SIG-M5 treated with dmso at 0.1 percent for 504 hours (cell line): ENCODE results near the gene PAM.
"Not testable (repeated sequence)": the region's sequence is repeated elsewhere in the genome, so short reads cannot be mapped to it uniquely, and the experiment has no call there.

ENCODE experiments used
- DNase-seq: peaks from one replicate; lab custom pipeline; 2025; ENCODE audit not compliant: unreplicated experiment; lab: John Stamatoyannopoulos, UW

PAM gene

DNA sequence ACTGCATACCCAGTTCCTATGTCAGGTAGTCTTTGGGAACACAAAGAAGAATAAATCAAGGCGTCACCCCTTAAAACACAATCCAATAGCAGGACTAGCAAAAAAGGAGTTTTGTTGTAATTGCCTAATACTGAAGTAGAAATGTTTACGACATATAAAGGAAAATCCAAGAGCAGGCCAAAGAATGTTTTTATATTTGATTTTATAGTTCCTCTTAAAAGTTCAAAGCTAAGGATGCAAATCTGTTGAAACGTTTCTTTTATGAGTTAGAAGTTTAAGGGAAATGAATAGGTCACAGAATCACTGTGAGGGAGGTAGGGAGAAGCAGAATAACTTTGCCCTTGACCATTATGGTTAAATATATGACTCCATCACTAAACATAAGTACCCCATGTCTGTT, 136.1 kb downstream of the PAM start:
- DNase-seq: no peak

DNA sequence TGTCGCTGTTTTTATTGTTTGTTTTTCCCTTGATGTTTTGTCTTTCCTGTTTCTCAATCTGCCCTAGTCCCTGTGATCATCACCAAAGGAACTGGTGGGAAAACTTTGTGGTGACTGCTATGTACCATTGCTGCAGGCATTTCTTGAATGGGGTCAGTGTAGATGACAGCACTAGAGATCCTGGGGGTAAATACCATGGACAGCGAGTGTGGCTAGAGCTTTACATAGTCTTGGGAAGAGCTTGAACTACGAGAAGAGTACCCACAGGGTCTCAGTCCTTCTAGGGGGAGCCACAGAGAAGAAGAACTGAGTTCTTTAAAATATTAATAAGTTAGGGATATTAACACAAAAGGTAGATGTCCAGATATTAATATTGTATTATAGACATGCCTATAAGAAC, 138.8 kb downstream of the PAM start:
- no peak for DNase-seq

DNA sequence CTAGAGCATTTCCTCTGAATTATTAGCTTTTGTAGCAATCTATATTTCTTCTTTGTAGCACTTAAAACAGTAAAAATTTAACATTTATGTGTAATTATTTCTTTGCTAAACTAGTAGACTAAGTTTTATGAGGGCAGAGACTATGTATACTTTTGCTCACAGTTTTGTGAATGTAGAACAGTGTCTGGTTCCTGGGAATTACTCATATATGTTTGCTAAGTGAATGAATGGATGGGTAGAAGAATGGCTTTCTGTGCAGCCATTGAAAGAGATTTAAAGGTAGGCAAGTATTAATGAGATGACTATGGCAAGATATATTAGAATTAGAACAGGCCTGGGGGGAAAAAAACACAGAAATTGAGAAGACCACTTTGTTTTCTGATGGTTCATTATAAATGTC, 140.1 kb downstream of the PAM start:
- DNase-seq: no peak

DNA sequence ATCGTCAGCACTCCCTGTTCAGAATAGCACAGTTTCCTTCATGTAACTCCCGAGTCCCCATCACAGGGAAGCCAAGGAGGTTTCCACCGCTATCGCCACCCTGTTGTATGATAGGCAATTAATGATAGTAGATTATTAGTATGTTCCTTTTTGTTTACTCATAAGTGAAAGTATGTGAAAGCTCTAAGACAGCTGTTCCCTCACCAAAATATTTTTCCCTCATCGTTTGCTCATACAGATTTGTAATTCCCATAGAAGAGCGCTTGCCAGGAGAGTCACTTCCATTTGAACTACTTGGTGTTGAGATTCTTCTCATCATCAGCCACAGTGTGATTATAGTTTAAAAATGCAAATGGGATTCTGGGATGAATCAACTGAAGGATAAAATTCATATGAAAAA, 140.9 kb downstream of the PAM start:
- DNase-seq: no peak

DNA sequence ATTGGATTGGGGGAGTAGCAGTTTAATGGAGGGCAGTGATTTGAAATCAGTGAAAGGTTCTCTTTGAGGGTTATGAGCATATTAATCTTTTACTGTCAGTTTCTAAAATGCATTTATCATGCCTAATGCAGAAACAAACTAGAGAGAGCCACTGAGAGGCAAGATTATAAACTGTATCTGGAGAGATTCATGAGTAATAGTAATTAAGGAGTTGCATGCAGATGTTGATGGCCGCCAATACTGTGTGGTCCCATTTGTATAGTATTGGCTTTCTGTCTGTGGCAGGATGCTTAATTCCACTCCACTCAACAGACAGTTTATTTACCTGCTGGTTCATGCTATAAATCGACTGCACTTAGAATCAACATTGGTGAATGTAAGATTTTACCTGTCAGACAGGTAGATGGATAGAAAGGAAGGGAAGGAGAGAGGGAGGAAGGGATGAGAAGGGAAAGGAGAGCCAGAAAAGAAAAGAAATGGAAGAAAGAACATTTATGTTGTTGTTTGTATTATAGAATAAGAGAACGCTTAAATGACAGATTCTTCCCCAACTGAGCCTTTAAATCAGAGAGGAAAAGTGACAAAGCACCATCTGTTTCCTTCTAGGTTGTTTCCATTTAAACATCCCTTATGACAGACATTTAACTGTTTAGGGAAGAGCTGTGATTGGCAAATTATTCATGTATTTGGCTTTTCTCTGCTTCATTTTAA, 146.5 kb downstream of the PAM start:
- no peak for DNase-seq

DNA sequence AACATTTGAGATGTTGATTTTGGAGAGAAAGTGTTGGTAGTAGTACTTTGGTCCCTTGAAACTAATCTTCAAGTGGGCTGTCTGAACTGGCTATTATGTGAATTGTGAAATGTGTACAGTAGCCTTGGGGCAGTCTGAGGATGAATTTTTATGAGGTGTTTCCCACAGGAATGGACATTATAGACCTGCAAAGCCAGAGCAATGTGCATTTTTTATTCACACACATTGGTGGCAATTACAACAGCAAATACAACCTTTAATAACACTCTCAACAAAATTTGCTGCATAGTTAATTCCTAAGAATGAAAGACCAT, 147.0 kb downstream of the PAM start:
- no peak for DNase-seq

DNA sequence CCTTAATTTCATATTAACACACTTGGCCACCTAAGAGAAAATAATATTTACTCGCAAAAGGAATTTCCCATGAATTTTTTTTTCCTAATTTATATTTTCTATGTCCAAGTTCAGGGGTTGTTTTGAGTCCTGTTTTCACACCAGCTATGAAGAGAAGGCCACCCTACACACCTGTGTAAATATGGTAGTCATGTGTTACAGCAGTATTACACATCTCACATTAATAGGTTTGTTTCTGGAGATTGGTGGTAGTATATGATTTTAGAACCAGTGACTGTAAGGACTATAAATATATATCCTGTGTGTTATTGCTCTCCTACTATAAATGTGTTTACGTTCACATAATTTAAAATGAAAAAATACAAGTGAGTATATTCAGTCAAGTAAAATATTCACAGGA, 147.5 kb downstream of the PAM start:
- DNase-seq: no peak

DNA sequence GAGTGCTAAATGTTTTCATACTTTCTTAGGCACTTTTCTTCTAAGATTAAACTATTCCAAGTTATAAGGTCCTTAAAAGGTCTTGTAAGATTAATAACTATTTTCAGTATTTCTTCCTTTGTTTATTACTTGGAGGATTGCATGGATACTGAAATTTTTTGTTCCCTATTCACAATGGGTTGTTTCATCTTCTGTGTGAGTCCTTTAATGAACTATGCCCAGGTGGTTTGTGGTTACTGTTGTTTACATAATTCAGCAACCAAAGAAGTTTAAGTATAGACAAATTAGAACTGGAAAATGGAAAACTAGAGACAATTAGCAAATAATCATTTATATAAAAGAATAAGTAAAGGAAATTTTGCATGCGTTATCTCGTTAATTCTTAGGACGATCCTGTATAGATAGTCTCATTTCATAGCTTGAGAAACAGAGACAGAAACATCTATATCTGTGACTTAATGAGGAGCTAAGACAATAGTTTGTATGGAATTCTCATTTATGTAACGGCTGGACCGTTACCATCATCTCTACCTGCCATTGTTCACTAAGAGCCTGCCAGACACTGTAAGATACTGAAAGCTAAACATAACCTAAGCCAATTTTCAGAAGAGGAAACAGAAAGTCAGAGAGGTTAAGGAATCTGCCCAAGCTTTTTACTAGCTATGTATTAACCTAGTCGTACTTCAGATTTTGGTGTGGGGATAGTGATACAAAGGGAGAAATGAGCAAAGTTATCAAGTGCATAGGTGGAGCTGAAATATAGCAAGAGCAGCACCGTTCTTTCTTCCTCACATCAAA, 148.2 kb downstream of the PAM start:
- no peak for DNase-seq

DNA sequence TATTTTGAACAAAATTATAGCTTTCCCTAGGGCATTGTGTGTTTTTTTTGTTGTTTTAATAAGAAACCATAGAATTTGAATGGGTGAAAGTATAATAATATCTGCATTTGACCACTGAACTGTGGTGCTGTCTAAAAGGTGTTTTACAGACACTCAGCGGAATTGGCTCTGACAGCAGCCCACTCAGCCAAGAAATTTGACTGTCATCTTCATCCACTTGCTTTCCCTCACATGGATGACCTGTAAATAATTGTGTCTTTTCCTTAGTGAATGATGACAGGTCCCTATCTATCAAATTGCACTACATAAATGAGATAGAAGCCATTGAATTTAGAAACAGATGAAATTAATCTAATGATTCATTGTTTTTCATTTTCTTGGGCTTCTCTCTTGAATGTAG, 150.0 kb downstream of the PAM start:
- no peak for DNase-seq

DNA sequence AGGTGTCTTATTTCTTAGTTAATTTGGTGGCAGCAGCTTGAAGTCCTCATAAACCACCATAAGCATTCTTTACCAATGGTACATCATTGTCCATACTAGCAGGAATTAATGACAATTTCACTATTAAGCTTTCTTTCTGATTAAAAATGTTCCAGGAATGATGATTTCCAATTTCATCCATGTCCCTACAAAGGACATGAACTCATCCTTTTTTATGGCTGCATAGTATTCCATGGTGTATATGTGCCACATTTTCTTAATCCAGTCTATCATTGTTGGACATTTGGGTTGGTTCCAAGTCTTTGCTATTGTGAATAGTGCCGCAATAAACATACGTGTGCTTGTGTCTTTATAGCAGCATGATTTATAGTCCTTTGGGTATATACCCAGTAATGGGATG, 152.0 kb downstream of the PAM start:
- not testable (repeated sequence) for DNase-seq

DNA sequence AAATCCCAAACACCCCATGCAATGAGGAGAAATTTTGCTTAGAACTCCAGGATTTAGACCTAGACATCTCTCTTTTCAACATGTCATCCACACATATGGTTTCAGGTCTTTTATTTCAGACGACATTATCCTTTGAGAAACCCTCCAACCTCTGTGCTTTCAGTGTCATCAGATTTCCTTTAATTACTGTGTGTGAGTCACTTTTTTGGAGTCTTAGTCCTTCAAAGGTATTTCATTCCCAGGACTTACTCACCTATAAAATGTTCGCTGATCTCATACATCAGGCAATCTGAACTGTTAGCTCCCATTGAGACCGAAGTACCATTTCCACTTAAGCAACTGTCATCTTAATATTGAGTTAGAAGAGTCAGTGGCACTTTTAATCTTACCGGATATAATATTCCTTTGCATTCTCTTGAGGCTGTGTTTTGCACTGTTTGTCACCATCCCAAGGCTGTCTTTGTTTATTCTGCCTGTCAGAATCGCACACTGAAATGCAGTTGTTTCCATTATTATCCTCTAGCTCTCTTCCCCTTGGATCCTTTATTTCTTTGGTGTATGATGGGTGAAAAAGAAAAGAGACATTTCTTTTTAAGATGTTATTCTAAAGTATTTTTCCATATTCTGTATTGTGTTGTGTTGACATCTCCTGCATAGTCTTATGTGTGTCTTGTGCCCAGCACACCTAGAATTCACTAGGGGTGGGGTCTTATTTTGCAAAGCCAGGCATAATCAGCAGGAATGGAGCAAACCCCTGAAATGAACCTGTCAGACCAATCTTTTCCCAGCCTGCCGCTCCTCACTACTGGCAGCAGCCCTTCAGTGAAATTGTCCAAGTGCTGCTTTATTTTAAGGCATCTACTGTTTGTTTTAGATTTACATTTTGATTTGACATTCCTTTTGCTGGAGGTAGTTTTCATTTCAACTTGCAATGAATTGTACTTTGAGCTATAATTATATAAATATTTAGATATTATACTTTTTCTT, 155.4 kb downstream of the PAM start:
- no peak for DNase-seq

DNA sequence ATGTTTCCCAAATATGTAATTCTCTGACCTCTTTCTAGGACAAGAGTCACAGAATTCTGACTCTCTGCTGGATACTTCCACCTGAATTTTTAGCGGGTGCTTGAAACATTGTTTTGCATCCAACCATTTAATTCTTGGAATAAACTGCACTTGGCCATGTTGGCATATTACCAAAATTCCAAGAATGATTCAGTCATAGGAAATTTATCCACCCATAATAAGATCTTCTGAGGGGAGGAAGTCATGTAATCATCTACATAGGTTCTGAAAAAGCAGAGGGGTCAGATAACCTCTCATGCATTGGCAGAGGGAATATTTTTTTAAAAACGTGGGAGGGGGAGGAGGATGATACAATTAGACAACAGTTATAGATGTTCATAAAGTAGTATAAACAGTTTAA, 156.9 kb downstream of the PAM start:
- DNase-seq: no peak

DNA sequence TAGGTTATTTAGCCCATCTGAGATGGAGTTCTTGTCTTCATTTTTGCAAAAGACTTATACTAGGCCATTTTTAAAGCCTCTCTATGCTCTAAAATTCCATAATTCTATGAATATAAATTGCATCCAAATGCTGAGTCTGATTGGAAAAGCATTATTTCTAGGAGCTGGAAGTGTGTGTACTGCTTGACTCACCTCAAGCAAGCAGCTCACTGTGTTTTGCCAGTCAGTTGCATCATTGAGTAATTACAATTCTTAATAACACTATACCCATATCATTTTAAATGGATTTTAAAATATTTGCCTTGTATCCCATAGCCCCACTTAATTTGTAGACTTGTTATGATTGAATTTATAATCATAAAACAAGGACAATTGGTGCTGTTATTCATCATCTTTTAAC, 161.0 kb downstream of the PAM start:
- DNase-seq: no peak

DNA sequence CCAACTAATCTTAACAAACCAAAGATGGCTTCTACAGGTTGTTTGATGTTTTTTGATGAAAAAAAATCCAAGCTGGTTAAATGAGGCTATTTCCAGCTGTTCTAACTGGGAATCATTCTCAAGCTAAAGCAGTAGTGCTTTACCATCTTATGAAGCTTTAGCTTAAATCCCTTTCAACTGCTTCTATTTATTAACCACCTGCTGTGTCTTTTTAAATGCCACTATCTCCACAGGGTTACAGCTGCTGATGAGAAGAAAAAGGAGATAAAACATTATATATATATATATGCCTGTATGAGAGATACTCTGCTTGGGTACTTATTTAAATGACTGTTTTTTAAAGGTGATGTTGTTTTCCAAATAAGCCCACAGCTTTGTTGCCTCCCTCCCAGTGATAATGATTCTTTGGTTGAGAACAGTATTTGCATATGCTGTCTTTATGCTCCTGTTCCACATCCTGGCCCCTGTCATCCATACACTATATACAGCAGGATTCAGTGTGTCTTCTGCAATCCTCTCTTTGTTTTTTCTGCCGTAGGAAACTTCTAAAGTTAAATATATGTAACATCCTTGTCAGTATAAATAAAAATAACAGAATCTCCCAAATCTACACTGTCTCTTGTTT, 164.0 kb downstream of the PAM start:
- DNase-seq: no peak

DNA sequence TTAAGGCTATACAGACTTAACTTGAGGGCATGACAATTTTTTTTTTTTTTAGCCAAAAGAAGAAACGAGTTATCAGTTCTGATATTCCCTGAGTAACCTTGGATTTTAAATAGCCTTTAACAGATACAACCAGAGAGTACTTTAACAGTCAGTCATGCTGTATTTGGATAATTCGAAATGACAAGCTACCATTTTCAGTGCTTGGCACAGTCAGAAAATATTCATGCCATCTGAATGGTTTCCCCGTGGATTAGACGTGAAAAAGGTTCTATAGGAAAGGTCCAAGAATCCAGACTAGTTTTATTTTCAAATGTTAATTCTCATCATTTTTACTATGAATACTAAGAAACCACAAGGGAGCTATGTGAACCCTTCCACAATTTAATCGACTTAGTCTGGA, 165.7 kb downstream of the PAM start:
- no peak for DNase-seq

DNA sequence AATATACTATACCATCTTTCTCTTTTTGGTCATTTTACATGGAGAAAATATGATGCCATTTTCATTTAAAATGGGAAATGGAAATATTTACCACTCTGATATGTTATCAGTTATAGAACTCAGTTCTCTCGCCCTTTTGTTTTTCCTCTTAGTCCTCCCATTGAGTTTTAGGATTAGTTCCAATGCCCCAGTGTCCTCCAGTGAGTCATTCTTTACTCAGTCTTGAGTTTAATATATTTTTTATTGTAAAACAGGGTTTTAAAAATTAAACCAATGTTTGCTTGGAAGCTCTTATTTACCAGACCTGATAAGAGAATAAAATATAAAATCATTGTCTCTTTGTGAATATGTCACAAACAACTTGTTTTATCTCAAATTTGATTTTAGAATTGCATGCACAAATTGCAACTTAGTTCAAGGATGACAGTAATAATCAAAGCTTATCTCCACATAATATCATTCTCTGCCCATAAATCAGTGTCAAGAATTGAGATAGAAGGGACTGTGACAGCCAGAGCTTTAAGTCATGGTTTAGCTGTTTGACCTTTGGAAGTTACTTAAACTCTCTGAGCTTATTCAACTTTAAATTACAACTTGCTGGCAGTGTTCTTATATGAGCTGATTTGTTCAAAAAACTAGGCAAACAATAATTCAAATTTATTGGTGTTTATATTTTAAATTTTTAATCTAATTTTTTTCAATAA, 166.4 kb downstream of the PAM start:
- DNase-seq: no peak

DNA sequence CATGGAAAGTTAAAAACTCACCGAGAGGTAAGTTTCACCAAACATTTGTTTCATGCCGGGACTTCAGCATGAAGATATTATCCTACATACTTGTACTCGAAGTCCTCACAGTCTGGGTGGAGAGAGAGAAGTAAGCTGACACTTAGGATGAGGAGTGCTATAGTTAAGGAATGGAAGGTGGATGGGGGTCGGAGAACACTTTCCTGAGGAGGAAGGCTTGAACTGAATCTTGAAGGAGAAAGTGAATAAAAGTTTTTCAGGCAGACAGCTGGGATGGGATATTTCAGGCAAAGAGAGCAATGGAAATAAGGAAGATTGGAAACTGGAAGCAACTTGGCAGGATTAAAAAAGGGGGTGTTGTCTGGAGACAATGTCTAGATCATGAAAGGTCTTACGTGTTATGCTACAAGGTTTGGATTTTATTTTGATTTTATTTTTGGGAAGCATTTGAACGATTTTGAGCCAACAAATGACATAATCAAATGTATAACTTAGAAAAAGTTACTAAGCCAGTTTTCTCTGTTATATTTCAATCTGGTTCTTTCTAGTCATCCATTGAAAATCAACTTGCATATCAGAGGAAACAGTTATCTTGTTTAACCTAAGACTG, 167.1 kb downstream of the PAM start:
- no peak for DNase-seq

DNA sequence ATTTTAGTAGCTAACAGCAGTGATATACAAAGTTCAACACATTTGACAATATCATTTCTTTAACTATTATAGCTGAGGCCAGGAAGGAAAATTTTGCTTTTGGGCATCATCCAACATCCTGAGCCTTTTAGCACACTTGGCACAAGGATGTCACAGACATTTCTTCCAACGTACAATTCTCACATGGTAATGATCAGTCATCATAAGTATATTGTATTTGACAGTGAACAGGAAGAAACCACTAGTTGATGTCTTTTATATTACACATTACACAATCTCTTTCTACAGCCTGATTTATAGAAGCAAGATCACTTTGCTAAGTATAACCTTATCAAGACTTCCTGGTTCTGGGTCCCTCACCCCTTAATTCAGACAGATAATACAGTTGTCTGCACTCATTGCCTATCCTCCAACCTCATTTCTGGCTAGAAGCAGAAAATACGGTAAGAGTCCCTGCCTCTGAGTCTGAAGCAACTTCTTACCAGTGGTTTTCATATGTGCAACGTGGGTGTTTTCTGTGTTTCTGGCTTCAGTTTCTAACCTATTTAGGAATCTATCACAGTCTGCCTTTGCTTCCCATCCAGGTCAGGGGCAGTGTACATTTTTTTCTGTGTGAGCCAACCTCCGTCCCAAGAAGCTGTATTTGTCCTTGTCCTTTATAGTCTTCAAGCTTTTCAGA, 167.8 kb downstream of the PAM start:
- DNase-seq: no peak

DNA sequence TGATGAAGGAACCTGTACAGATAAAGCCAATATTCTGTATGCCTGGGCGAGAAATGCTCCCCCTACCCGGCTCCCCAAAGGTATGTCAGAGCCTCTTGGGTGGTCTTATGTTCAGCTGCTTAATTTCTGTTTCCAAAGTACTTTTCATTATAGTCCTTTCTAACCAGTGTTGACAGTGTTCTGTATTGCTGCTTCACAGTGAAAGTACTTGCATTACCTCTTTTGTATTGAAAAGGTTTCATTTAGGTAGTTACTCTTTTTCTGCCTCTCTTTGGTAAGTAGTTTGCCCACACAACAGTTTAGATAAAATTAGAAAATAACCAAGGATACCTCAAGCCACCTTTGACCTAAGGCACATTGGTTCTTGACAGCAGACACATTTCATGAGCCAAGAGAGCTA, 169.9 kb downstream of the PAM start:
- no peak for DNase-seq

DNA sequence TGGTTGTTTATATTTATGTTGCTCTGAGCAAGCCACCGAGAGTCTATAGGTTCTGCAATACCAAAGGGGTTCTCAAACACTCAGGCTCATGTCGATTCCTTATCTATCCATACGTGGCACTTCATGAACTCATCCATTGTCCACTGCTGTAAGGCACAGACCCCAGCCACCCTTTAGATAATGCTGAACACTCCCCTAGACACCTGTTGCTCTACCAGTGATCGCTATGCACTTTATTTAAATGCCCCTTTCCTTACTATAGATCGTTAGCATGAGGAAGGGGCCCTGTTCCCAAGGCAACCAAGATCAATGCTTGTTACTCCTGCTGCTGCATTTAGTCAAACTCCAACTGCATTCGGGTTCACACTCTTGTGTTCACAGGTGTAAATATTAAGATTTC, 171.9 kb downstream of the PAM start:
- no peak for DNase-seq
